GM19099 (cell line): ENCODE results near the gene PDK2.

Experiments used
- POLR2A ChIP-seq: IDR thresholded peaks from 3 replicates; pipeline ENCODE4 v1.6.1; 2011; ENCODE audit warnings: low read depth; ENCODE audit not compliant: insufficient read length; ENCODE audit errors: extremely low read depth

The PDK2 gene

DNA sequence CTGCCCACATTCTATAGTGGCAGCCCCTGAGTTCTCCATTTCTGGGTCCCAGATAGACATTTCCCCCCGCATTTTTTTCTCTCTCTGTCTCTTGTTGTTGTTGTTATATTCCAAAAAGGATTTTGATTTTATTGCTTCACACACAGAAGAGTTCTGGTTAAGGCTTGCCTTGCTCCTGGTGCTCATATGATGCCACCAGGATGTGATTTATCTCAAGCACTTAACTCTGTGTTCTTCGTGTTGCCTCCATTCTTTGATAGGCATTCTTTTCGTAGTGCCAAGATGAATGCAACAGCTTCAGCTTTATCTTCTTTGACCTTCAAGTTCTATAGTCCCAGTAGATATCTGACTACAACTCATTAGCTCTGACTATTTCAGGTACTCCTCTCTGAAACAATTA, 30.1 kb upstream of the PDK2 start:
- TF ChIP-seq POLR2A = no peak

DNA sequence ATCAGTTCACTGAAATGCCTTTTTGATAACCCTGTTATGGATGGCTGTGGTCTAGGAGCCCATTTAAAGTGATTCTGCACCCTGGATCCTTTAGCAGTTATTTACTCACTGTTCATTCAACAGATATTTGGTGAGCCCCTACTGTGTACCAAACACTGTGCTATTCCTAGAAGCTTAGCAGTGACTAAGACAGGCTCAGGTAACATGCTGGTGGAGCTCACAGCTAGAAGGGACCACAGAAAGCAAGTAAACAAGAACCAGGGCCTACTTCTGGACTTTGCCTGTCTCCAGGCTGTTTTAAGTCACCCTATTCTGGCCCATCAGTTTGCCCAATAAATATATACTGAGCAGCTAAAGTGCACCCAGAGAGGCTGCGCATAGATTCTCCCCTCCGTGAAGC, 28.2 kb upstream of the PDK2 start:
- no peak for TF ChIP-seq POLR2A

DNA sequence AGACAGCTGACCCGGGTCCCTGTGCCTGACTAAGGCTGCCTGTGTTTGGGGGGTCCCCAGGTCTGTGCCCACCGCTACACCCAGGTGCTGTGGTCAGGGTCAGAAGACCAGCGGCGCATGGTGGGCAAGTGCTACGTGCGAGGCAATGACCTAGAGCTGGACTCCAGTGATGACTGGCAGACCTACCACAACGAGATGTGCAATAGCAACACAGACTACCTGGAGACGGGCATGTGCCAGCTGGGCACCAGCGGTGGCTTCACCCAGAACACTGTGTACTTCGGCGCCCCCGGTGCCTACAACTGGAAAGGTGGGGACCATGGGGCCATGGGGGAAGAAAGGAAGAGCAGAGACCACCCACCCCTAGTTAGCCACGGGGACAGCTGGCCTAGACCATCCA, 27.2 kb upstream of the PDK2 start:
- no peak for TF ChIP-seq POLR2A

DNA sequence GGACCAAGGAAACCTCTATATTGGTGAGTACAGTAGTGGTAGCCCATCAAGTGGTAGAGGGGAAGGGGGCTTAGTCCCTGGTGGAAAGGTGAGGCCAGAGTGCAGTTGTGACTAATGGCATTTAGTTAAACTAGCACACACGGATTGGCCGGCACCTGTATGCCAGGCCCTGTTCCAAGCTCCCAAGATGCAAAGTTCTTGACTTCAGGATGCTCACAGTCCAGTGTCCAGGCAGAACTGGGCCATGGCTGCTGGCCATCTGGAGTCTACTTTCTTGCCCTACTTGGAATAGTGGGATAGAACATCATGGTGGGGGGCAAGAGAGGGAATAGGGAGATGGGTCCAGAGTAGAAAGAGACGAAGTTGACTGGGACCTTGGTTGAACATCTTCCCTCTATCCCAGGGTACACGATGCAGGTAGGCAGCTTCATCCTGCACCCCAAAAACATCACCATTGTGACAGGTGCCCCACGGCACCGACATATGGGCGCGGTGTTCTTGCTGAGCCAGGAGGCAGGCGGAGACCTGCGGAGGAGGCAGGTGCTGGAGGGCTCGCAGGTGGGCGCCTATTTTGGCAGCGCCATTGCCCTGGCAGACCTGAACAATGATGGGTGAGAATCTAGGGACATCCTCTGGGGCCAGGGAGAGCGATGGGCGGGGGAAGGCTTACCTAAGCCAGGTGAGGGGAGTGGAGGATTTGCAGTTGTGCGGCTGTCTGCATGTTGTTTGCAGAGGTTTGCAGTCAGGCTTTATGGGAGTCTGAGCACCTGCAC, 24.1 kb upstream of the PDK2 start:
- no peak for TF ChIP-seq POLR2A

DNA sequence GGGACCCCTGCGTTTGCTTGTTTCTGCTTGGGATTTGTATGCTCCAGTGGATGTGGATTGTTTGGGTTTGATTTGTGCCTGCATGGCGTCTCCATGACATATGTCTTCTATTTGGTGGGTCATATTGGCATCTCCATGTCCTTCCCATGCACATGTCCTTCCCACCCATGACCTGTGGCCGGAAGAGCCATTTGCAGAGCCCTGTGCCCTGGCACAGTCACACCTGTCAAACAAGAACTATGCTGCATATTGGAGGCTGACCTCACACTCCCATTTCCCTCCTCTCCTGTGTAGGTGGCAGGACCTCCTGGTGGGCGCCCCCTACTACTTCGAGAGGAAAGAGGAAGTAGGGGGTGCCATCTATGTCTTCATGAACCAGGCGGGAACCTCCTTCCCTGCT, 23.5 kb upstream of the PDK2 start:
- TF ChIP-seq POLR2A = no peak

DNA sequence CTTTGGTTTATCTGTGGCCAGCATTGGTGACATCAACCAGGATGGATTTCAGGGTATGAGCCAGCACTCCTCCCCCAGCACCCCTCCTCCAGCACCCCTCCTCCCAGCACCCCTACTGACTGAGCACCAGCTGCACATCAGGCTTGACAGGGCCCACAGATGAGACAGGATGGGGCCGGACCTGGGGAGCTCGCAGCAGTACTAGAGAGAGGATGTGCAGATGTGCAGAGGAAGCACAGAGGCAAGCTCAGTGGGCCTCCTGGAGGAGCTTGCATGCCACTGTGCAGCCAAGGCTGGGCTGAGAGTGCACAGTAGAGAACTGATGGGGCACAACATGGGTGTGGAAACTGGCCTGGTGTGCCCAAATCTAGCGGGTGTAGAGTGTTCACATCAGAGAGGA, 23.0 kb upstream of the PDK2 start:
- TF ChIP-seq POLR2A = no peak

DNA sequence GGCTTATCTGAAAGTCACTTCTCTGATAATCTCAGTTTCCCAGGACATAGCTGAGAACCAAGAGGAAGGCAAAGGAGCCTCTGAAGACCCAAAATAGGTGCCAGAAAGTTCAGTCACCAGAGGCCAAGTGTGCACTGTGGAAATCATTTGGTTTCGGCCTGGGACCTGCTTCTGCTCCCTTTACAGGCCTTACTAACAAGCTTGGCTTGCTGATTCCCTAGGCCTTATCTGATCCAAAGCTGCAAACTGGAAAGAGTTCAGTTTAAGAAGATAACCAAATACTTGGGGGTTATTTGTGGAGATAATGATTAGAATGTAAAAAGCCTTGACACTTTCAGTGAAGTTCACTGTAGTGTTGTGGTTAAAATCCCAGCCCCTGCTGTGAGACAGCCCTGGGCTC, 22.2 kb upstream of the PDK2 start:
- no peak for TF ChIP-seq POLR2A

DNA sequence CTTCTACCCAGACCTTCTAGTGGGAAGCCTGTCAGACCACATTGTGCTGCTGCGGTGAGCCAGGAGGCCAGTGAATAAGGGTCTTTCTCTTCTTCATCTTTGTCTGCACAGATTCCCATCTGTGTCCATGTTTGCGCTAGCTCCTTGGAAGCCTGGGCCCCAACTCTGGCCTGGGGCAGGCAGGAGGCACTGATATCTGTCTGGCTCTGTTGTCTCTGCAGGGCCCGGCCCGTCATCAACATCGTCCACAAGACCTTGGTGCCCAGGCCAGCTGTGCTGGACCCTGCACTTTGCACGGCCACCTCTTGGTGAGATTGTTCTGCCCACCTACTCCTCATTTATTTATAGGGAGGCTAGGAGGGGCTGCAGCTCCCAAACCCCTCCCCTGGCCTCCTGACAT, 20.9 kb upstream of the PDK2 start:
- no peak for TF ChIP-seq POLR2A

DNA sequence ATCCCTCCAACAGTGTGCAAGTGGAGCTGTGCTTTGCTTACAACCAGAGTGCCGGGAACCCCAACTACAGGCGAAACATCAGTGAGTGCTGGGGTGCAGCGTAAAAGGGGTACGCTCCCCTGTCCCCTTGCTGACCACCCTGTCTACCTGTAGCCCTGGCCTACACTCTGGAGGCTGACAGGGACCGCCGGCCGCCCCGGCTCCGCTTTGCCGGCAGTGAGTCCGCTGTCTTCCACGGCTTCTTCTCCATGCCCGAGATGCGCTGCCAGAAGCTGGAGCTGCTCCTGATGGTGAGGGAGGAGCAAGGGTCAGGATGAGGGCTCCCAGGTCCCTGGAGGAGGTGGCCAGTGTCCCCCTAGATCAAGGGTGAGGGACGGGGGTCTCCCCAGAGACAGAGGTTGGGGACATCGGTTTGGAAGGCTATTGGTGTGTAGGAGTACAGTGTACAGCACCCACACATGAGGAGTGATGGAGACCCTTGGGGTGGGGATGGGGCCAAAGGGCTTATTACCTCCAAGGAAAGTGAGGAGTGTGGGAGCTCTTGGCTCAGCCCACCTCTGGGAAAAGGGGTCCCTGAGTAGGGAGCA, 19.6 kb upstream of the PDK2 start:
- TF ChIP-seq POLR2A = no peak

DNA sequence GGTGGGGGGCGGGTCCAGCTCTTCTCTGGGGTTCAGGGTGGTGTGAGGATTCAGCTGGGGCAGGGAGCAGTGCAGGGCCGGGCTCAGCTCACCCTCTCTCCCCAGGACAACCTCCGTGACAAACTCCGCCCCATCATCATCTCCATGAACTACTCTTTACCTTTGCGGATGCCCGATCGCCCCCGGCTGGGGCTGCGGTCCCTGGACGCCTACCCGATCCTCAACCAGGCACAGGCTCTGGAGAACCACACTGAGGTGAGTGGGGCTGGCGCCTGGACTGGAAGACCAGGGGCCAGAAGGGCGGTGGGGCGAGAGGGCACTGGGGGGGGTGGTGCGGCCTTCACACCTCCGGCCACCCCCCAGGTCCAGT, 18.9 kb upstream of the PDK2 start:
- TF ChIP-seq POLR2A = no peak

DNA sequence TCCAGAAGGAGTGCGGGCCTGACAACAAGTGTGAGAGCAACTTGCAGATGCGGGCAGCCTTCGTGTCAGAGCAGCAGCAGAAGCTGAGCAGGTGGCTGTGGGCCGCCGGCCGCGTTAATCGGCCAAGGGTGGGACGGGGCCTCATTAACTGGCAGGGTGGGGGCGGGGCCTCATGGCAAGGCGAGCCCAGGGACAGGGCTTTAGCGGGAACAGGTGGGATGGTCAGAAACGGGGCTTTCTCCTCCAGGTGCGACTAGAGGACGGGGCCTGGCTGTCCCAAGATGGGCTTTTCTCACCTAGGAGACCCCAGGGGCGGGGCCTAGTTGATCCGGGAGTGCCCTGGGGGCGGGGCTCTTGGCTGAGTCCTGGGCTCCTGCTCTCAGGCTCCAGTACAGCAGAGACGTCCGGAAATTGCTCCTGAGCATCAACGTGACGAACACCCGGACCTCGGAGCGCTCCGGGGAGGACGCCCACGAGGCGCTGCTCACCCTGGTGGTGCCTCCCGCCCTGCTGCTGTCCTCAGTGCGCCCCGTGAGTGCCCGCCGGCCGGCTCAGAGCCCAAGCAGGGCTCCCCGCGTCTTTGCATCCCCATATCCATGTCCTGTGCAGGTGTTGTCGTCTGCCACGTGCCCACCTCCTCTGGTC, 18.4 kb upstream of the PDK2 start:
- TF ChIP-seq POLR2A = no peak

DNA sequence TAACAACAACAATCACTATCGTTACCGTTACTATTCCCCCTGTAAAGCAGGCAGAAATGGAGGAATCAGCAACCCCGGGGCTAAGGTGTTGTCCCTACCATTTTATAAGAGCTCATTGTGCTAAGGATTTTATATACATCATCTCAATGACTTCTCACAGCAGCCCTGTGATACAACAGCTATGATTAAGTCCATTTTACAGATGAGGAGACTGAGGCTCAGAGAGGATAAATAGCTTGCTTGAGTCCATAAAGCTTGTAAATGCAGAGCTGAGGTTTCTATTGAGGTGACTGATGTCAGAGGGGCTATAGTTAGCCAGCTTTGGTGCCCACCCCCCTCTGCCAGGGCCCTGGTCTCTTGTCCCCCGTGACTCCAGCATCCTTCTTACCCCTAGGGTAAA, 16.7 kb upstream of the PDK2 start:
- no peak for TF ChIP-seq POLR2A

DNA sequence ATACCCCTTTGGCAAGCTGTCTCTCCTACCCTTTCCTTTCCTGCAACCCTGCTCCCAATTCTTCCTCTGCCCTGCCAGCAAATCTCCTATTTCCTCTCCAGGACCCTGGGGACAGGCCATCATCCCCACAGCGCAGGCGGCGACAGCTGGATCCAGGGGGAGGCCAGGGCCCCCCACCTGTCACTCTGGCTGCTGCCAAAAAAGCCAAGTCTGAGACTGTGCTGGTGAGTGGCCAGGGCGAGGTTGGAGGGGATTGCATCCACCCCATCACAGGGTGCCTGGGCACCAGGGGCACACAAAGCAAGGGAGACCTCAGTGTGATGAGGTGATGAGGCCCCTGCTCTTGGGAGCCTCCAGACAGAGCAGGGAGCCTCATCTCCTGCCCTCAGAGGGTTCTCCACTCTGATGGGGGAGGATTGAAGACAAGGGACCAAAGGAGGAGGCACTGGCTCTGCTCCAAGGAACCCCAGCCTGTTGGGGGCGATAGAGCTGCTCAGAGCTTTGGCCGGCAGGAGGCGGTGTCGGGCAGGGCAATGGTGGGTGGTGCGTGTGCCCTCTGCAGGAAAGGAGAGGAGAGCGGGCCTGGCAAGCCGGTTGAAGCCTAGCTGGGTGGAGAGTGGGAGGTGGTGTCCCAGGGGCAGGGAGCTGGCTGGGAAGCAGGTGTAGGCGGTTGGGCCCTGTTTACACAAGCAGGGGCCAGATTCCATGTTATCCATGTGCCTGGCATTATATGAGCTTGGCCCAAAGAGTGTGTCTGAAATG, 15.6 kb upstream of the PDK2 start:
- no peak for TF ChIP-seq POLR2A

DNA sequence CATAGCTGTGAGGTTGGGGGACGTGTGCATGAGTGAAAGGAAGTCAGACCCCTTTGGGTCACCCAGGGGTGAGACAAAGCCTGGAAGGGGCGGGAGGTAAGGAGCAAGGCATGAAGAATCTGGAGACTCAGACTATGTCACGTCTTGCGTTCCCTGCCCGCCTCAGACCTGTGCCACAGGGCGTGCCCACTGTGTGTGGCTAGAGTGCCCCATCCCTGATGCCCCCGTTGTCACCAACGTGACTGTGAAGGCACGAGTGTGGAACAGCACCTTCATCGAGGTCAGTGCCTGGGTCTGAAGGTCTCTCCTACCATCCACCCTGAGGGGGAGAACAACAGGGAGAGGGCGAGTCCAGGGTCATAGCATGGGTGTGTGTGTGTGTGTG, 15.1 kb upstream of the PDK2 start:
- no peak for TF ChIP-seq POLR2A

DNA sequence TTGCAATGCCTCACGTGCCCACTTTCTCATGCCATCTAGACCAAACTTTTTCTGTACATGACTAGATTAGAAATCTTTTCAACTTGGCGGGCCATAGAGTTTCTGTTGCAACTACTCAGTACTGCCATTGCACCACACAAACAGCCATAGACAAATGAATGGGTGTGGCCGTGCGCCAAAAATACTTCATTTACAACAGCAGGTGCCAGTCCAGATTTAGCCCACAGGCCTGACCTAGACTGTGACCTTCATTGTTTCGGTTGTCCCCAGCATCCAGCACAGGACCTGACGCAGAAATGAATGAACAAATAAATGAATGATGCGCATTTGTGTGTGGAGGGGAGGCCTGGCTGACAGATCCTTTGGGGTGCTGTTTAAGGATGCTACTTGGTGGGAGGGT, 14.3 kb upstream of the PDK2 start:
- TF ChIP-seq POLR2A = no peak

DNA sequence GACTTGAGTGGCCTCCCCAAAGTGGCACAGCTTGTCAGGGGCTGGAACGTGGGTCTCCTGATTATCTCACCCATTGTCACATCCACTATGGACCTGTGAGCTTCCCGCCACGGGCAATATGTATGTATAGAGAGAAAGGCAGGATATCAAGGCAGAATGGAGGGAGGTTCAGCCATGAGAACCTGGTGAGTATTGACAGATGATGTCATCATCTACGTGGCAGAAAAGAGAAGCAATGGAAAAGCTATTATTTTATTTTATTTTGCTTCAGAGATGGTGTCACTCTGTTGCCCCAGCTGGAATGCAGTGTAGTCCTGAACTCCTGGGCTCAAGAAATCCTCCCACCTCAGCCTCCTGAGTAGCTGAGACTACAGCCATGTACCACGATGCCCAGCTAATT, 13.4 kb upstream of the PDK2 start:
- no peak for TF ChIP-seq POLR2A
